ENCODE results near the gene GLG1.
"Not testable (repeated sequence)": the region's sequence is repeated elsewhere in the genome, so short reads cannot be mapped to it uniquely, and the experiment has no call there.

DNA sequence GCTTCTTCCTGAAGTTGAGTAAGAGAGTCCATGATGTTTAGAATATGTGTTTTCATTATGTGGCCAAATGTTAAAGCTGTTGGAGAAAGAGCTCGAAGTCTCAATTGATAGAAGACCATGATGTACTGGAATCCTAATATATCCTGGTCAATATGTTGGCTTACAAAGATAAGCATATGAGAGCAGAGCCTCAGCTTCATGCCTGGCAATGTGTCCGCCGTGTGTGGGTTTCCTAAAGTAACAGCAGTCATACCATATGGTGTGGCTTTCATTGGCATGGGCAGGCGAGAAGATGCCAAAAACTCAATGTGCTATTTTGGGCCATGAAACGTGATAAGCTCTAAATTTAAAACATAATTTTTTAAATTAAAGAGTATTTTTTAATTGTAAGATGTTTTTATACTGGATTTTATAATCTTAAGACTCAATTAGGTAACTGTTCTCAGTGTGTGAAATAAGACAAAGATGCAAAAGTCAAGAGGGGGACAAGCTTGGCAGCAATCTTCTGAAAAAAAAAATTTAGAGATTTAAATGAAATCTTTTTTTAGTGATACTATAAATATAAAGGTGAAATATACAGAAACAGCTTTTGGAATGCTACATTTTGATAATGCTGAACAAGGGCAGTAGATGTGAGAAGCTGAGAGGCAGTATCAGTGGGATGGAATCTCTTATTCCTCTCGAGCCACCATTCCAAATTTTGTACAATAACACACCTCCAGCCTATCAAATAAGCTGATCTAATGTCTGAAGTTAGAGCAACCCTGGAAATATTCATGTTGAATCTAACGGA is 56.5 kb downstream of the GLG1 start:
- TF ChIP-seq, protein P1, sequence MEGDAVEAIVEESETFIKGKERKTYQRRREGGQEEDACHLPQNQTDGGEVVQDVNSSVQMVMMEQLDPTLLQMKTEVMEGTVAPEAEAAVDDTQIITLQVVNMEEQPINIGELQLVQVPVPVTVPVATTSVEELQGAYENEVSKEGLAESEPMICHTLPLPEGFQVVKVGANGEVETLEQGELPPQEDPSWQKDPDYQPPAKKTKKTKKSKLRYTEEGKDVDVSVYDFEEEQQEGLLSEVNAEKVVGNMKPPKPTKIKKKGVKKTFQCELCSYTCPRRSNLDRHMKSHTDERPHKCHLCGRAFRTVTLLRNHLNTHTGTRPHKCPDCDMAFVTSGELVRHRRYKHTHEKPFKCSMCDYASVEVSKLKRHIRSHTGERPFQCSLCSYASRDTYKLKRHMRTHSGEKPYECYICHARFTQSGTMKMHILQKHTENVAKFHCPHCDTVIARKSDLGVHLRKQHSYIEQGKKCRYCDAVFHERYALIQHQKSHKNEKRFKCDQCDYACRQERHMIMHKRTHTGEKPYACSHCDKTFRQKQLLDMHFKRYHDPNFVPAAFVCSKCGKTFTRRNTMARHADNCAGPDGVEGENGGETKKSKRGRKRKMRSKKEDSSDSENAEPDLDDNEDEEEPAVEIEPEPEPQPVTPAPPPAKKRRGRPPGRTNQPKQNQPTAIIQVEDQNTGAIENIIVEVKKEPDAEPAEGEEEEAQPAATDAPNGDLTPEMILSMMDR (IDR thresholded peaks at IDR 0.05) = not testable (repeated sequence)
- TF ChIP-seq POLR2A (IDR thresholded peaks at IDR 0.05) = not testable (repeated sequence)

Data from right lobe of liver (tissue), 4 donors.